ENCODE data around the gene CYRIA. TPM values are rescaled to one million over a fixed set of nuclear protein-coding genes. Genes with fewer than 3 reads are reported as not detected.

Gene CYRIA
- total RNA-seq, 4 donors from 2014 or later: 19.0 to 27.4 (median 20.9) TPM

GRCh38 chr2:16655905-16656642 is 9.6 kb downstream of the CYRIA start:
- no peak for TF ChIP-seq CTCF (IDR thresholded peaks at IDR 0.05; ENCODE audit: low read depth)

- TF ChIP-seq CTCF (IDR thresholded peaks at IDR 0.05; ENCODE audit: low read depth): no peak
Observed at GRCh38 chr2:16655445-16655837, 10.2 kb downstream of the CYRIA start.

DNA sequence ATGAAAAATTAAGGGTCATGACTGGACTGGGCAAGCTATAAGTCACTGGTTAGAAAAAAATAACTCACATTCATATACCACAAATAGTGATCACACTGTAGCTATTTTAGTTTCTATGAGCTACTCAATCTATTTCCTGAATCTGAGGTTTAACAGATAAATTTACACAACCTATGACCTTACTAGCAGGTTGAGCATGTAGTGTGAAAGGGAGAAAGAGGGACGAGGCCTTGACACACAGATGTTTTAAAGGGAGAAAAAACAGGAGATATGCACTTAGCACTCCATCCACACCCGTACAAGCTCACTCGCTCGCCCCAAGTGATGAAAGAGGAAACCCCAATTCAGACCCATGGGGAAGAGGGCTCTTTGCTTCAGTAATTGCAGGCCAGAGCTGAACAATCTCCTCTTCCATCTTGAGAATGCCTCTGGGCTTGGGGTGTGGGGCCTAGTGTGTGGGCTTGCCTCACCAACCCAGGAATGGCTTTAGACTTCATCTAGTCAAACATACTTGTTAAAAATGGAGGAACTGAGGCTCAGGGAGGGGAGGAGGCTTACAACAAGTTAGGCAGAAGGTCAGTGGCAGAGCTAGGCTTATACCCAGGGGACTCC is 10.7 kb downstream of the CYRIA start:
- TF ChIP-seq CTCF (IDR thresholded peaks at IDR 0.05; ENCODE audit: low read depth): no peak

GRCh38 chr2:16653799-16654198 is 11.8 kb downstream of the CYRIA start:
- TF ChIP-seq CTCF (IDR thresholded peaks at IDR 0.05; ENCODE audit: low read depth): no peak

GRCh38 chr2:16653083-16653375 is 12.6 kb downstream of the CYRIA start:
- no peak for TF ChIP-seq CTCF (IDR thresholded peaks at IDR 0.05; ENCODE audit: low read depth)

- TF ChIP-seq CTCF (IDR thresholded peaks at IDR 0.05; ENCODE audit: low read depth): no peak
Observed at GRCh38 chr2:16652296-16653082, 13.1 kb downstream of the CYRIA start.
